Thoracic aorta (tissue), 2 donors: ENCODE measurements around the gene SH2D1B. TPM values are rescaled to one million over a fixed set of nuclear protein-coding genes. Genes with fewer than 3 reads are reported as not detected.

Source experiments
- ATAC-seq: fragments of 150-250 bp; one replicate; pipeline ENCODE4 v1.8.0; 2017; ENCODE audit warnings: low read depth; ENCODE audit not compliant: insufficient number of reproducible peaks, low FRiP score
- DNase-seq: peaks from one replicate; pipeline ENCODE4 v3.0.0-alpha.2; 2020; ENCODE audit warnings: low spot score
- H3K27ac ChIP-seq, 2 donors: fragments of 200-600 bp; sonication (generic); 1 replicate in 1 of 2; 2 replicates in 1 of 2; pipeline ENCODE4 v1.5.1; 2016; ENCODE audit warnings: mild to moderate bottlenecking in 2 of 2, moderate library complexity in 2 of 2
- H3K27me3 ChIP-seq: fragments of 200-600 bp; sonication (generic); replicated peaks from 2 replicates; pipeline ENCODE4 v1.6.0; 2016; ENCODE audit warnings: mild to moderate bottlenecking; ENCODE audit not compliant: insufficient read depth
- H3K36me3 ChIP-seq: fragments of 200-600 bp; sonication (generic); one replicate; pipeline ENCODE4 v1.5.1; 2016
- H3K4me1 ChIP-seq, 2 donors: fragments of 200-600 bp; sonication (generic); 1 replicate in 1 of 2; 2 replicates in 1 of 2; pipeline versions ENCODE4 v1.5.1 to v1.6.0; 2016; ENCODE audit warnings: low read depth in 2 of 2, mild to moderate bottlenecking in 1 of 2; ENCODE audit not compliant: control insufficient read depth in 1 of 2
- H3K4me3 ChIP-seq: fragments of 200-600 bp; sonication (generic); 2 replicates; pipeline ENCODE4 v1.5.1; 2016; ENCODE audit warnings: mild to moderate bottlenecking
- H3K9me3 ChIP-seq: fragments of 200-600 bp; sonication (generic); 2 replicates; pipeline ENCODE4 v1.5.1; 2016
- total RNA-seq, 2 donors: library from RNA; depleted of rRNA; stranded (reverse); fragments of >200 nt; gene quantifications; one replicate each; pipeline versions ENCODE4 v1.1.0 to v1.2.3, GENCODE V29; 2016
- TF ChIP-seq, protein P1 (sequence below): fragments of 200-600 bp; sonication (generic); IDR thresholded peaks from one replicate; pipeline ENCODE4 v1.5.1; 2019; ENCODE audit warnings: antibody characterized with exemption

The SH2D1B gene
- total RNA-seq, 2 donors from 2014 or later, result 0.68 TPM; not detected in 1

DNA sequence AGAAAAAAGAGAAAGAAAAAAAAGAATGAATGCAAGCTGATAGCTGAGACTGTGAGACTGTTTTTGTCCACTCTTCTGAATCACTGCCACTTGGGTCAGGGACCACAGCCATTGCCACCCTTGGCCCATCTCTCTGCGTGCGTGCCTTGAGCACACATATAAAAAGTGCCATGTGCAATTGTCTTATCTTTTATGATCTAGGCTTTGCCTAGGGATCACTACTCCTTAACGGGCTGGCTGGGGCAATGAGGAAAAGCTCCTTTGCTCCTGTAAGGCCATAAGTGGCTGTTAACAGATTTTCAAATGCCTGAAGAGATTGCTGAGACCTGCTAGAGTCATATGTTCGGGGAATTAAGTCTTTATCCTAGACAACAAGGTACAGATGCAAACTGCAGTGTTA lies 43.5 kb downstream of the SH2D1B start:
- no peak for DNase-seq
- H3K4me3 ChIP-seq, result no peak overlapping the region
- TF ChIP-seq, protein P1, sequence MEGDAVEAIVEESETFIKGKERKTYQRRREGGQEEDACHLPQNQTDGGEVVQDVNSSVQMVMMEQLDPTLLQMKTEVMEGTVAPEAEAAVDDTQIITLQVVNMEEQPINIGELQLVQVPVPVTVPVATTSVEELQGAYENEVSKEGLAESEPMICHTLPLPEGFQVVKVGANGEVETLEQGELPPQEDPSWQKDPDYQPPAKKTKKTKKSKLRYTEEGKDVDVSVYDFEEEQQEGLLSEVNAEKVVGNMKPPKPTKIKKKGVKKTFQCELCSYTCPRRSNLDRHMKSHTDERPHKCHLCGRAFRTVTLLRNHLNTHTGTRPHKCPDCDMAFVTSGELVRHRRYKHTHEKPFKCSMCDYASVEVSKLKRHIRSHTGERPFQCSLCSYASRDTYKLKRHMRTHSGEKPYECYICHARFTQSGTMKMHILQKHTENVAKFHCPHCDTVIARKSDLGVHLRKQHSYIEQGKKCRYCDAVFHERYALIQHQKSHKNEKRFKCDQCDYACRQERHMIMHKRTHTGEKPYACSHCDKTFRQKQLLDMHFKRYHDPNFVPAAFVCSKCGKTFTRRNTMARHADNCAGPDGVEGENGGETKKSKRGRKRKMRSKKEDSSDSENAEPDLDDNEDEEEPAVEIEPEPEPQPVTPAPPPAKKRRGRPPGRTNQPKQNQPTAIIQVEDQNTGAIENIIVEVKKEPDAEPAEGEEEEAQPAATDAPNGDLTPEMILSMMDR, result no peak
- ATAC-seq, result no peak
- H3K27ac ChIP-seq, result no peak overlapping the region
- no peaks in the 10 kb centered on the region for H3K4me1 ChIP-seq
- H3K27me3 ChIP-seq, result no peaks in the 10 kb centered on the region
- H3K9me3 ChIP-seq, result no peaks in the 10 kb centered on the region
- H3K36me3 ChIP-seq, result no peaks in the 10 kb centered on the region

GRCh38 chr1:162367772-162368171 lies 44.2 kb downstream of the SH2D1B start:
- Histone ChIP-seq H3K27me3 (no peaks in the 10 kb centered on the region), H3K4me1 (no peaks in the 10 kb centered on the region), H3K36me3 (no peaks in the 10 kb centered on the region), H3K27ac (no peak overlapping the region), H3K9me3 (no peaks in the 10 kb centered on the region), H3K4me3 (no peak overlapping the region)
- no peak for ATAC-seq
- TF ChIP-seq, protein P1, result no peak
- DNase-seq, result no peak

DNA sequence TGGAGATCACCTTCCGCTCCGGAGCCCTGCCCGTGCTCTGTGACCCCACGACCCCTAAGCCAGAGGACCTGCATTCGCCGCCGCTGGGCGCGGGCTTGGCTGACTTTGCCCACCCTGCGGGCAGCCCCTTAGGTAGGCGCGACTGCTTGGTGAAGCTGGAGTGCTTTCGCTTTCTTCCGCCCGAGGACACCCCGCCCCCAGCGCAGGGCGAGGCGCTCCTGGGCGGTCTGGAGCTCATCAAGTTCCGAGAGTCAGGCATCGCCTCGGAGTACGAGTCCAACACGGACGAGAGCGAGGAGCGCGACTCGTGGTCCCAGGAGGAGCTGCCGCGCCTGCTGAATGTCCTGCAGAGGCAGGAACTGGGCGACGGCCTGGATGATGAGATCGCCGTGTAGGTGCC lies 44.9 kb downstream of the SH2D1B start:
- DNase-seq (no peak), ATAC-seq (no peak)
- Histone ChIP-seq H3K27ac (no peak overlapping the region), H3K27me3 (no peaks in the 10 kb centered on the region), H3K4me1 (no peaks in the 10 kb centered on the region), H3K4me3 (no peak overlapping the region), H3K36me3 (no peaks in the 10 kb centered on the region), H3K9me3 (no peaks in the 10 kb centered on the region)
- TF ChIP-seq, protein P1, result no peak

GRCh38 chr1:162366671-162367070 lies 45.3 kb downstream of the SH2D1B start:
- no peak for DNase-seq
- Histone ChIP-seq H3K4me1 (no peaks in the 10 kb centered on the region), H3K27me3 (no peaks in the 10 kb centered on the region), H3K4me3 (no peak overlapping the region), H3K36me3 (no peaks in the 10 kb centered on the region), H3K27ac (no peak overlapping the region), H3K9me3 (no peaks in the 10 kb centered on the region)
- ATAC-seq, result no peak
- TF ChIP-seq, protein P1, result no peak

- H3K27me3 ChIP-seq, result no peaks in the 10 kb centered on the region
- H3K4me3 ChIP-seq, result no peak overlapping the region
- DNase-seq, result no peak
- H3K36me3 ChIP-seq, result no peaks in the 10 kb centered on the region
- TF ChIP-seq, protein P1, result no peak
- H3K4me1 ChIP-seq, result no peaks in the 10 kb centered on the region
- H3K27ac ChIP-seq, result no peak overlapping the region
- ATAC-seq, result no peak
- H3K9me3 ChIP-seq, result no peaks in the 10 kb centered on the region
These were observed 45.8 kb downstream of the SH2D1B start for GRCh38 chr1:162366149-162366548.
